Urothelium cell line (cell line): ENCODE measurements around the gene RPL12.

Experiments
- DNase-seq: peaks from one replicate; pipeline ENCODE4 v3.0.0; 2011; ENCODE audit warnings: low spot score, mixed read lengths
- FAIRE-seq: peaks from 2 replicates; lab custom pipeline; 2011; peaks lifted over from hg19 to GRCh38; lab: Jason Lieb, UNC

RPL12 gene

GRCh38 chr9:127407492-127407843 lies 43.7 kb downstream of the RPL12 start:
- FAIRE-seq: no peak

GRCh38 chr9:127406799-127407491 lies 44.3 kb downstream of the RPL12 start:
- DNase-seq (no peak), FAIRE-seq (no peak)

More at GRCh38 chr9:127407492-127407843, 43.7 kb downstream of the RPL12 start:
- DNase-seq: no peak

- no peak for FAIRE-seq
- DNase-seq: no peak
Observed at GRCh38 chr9:127405344-127406125, 45.7 kb downstream of the RPL12 start.

- no peak for FAIRE-seq
Observed at GRCh38 chr9:127404631-127405030, 46.6 kb downstream of the RPL12 start.

DNA sequence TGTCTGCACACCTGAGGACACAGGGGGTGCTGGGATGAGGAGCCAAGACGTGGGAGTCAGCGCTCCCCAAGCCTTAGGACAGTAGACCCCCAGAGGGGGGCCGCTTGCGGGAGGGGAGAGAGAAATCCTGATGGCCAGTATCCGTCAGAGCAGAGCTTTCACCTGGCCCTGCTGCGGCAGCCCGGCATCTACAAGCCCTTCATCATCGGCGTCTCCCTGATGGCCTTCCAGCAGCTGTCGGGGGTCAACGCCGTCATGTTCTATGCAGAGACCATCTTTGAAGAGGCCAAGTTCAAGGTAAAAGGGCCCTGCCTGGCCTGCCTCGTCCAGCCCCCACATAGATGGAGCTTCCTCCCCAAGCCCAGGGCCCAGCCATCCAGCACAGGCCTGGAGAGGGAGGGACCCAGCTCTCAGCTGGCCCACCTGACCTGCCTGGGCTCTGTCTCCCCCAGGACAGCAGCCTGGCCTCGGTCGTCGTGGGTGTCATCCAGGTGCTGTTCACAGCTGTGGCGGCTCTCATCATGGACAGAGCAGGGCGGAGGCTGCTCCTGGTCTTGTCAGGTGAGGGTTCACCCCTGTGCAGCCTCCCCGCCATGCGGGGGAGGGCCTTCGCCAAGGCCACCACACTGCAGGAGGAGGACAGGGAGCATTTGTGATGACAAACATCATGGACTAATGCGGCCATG lies 47.6 kb downstream of the RPL12 start:
- FAIRE-seq: no peak
- DNase-seq: no peak

More at GRCh38 chr9:127404631-127405030, 46.6 kb downstream of the RPL12 start:
- no peak for DNase-seq

DNA sequence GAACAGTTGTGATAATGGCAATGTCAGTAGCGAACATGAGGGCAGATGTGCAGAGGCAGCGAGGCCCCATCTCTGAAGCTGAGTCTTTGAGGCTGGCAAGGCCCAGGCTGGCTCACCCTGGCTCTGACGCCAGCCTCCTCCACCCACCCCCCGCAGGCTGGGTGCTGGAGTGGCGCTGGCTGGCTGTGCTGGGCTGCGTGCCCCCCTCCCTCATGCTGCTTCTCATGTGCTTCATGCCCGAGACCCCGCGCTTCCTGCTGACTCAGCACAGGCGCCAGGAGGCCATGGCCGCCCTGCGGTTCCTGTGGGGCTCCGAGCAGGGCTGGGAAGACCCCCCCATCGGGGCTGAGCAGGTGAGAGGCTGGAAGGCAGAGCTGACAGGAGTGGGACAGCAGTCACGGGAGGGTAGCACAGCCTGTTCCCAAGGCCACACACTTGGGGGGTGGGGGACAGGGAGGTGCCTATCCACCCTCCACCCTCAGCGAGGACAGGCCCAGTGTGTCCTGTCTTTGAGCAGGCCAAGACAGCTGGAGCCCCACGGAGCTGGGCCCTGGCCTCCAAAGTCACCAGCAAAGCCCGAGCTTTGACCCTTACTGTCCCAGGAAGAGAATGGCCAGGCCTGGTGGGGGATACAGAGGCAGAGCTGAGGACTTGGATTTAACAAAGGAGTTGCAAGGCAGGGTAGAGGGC lies 48.7 kb downstream of the RPL12 start:
- no peak for FAIRE-seq

GRCh38 chr9:127399736-127400269 lies 51.4 kb downstream of the RPL12 start:
- FAIRE-seq: no peak
- no peak for DNase-seq

More for the DNA sequence above, 48.7 kb downstream of the RPL12 start:
- no peak for DNase-seq

DNA sequence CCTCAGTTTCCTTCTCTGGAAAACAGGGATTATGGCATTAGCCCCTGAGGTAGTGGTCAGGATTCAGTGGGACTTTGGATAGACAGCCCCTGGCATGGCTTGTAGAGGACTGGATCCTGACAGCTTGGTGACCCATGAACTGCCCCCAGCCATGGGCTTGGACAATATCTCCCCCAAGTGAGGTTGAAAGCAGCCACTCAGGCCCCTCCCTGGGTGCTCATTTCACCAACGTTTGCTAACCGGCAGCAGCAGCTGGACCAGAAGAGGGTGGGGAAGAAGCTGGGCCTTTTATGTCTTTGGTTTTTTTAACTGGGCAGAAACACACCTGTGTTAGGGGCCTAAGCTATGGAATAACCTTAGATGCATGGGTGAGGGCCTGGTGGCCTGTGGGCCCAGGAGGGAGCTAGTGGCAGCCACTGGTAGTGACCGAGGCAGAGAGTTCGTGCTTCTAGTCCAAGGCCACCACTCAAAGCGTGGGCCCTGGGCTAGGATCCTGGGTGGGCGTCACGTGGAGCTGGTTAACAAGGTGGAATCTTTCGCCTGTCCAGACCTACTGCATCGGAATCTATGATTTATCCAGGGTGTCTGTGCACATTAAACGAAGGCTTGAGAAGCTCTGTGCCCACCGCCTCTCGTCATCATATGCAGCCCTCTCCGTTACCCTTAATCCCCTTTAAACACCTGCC lies 52.3 kb downstream of the RPL12 start:
- no peak for DNase-seq
- no peak for FAIRE-seq

DNA sequence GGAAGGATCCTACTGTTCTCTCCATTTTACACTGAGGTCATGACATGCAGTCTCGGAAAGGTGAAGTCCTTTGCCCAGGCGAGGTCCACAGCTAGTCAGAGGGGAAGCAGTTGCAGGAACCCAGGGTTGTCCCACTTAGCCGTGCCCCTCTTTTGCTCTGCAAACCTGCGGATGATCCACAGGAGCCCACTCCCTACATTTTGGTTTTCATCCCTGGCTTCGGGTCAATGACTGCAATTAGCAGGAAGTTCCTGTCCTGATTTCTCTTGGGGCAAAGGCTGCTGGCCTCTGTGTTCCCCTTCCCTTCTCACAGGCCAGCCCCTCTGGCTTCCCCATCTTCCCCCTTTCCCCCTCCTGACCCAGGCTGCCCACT lies 52.9 kb downstream of the RPL12 start:
- FAIRE-seq (no peak), DNase-seq (no peak)
